ES-I3 (cell line): ENCODE measurements around the gene KAT2B.

ENCODE experiments used
- H3K36me3 ChIP-seq: 2 replicates; pipeline ENCODE4 v1.6.1; 2013; ENCODE audit warnings: mild to moderate bottlenecking, low read length, control low read depth, moderate library complexity; ENCODE audit not compliant: insufficient read depth
- H3K4me1 ChIP-seq: 2 replicates; pipeline ENCODE4 v1.6.1; 2013; ENCODE audit warnings: mild to moderate bottlenecking, control low read depth, low read length; ENCODE audit not compliant: insufficient read depth
- H3K9ac ChIP-seq: 2 replicates; pipeline ENCODE4 v1.6.1; 2013; ENCODE audit warnings: low read depth, mild to moderate bottlenecking, low read length, moderate library complexity
- H3K9me3 ChIP-seq: 2 replicates; pipeline ENCODE4 v1.6.1; 2013; ENCODE audit warnings: mild to moderate bottlenecking, low read length, moderate library complexity; ENCODE audit not compliant: control insufficient read depth, insufficient read depth

KAT2B gene

DNA sequence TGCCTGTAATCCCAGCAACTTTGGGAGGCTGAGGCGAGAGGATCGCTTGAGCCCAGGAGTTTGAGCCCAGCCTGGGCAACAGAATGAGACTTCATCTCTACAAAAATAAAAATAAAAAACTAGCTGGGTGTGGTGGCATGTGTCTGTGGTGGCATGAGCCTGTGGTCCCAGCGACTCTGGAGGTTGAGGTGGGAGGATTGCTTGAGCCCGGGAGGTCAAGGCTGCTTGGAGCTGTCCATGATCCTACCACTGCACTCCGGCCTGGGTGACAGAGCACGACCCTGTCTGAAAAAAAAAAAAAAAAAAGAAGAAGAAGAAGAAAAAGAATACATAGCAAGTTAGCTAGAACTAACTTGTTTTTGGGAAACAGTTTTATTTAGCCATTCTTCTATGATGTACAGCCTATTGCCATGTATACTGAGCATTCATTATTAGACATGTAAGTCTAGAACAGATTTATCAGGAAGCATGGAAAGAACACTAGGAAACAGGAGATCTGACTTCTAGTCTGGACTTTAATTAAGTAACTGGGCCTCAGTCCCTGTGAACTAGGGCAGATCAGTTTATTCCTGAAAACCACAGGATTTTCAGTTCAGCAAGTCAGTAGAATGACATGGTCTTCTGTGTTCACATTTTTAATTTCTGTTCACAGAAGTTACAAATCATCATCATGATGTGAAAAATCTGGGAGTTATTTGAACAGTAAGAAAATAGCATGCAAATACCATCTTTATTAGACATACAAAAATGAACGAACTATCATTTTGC lies 65.5 kb downstream of the KAT2B start:
- Histone ChIP-seq H3K36me3 (no peaks in the 10 kb centered on the region), H3K4me1 (no peaks in the 10 kb centered on the region), H3K9me3 (no peaks in the 10 kb centered on the region), H3K9ac (no peak overlapping the region)

DNA sequence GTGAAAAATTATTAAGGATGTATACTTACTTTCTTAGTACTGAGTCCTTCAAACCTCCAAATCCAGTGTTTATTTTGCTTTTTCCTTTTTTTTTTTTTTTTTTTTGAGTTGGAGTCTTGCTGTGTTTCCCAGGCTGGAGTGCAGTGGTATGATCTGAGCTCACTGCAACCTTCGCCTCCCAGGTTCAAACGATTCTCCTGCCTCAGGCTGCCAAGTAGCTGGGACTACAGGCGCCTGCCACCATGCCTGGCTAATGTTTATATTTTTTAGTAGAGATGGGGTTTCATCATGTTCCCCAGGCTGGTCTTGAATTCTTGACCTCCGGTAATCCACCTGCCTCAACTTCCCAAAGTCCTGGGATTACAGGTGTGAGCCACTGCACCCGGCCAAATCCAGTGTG lies 67.5 kb downstream of the KAT2B start:
- Histone ChIP-seq H3K9me3 (no peaks in the 10 kb centered on the region), H3K36me3 (no peaks in the 10 kb centered on the region)

DNA sequence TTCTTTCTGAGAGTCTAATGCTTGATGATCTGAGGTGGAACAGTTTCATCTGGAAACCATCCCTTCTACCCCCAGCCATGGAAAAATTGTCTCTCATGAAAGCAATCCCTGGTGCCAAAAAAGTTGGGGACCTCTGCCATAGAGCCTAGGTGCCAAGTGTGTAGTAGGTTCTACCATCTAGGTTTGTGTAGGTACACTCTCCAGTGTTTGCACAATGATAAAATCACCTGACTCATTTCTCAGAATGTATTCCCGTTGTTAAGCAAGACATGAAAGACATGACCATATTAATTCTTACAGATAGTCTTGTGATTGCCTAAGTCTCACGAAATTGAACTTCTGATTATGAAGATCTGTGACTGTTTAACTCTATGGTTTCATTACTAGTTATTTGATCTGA lies 68.6 kb downstream of the KAT2B start:
- Histone ChIP-seq H3K9me3 (no peaks in the 10 kb centered on the region), H3K9ac (no peak overlapping the region), H3K4me1 (peaks cover 12% of the 10 kb centered on the region), H3K36me3 (no peaks in the 10 kb centered on the region)

More for the DNA sequence above, 67.5 kb downstream of the KAT2B start:
- Histone ChIP-seq H3K4me1 (peaks cover 12% of the 10 kb centered on the region), H3K9ac (no peak overlapping the region)

DNA sequence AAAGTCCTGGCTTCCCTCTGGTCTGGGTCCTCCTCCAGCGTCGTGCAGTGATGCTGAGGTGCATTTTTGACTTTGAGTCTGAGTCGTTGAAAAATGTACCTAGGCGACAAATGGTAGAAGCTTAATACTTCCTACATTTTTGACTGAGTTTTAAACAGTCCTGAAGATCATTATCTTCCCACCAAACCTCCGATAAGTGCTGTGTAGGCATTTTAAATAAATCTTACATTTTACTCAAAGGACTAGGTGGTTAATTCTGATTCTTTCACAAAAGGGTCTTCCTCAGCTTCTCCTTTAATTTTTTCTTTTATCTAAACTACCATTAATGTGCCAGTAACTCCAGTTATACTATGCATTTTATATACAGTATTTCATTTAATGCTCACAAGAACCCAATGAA lies 70.6 kb downstream of the KAT2B start:
- H3K36me3 ChIP-seq, result no peaks in the 10 kb centered on the region
- H3K4me1 ChIP-seq, result peaks cover 12% of the 10 kb centered on the region
- H3K9ac ChIP-seq, result no peak overlapping the region
- H3K9me3 ChIP-seq, result no peaks in the 10 kb centered on the region

DNA sequence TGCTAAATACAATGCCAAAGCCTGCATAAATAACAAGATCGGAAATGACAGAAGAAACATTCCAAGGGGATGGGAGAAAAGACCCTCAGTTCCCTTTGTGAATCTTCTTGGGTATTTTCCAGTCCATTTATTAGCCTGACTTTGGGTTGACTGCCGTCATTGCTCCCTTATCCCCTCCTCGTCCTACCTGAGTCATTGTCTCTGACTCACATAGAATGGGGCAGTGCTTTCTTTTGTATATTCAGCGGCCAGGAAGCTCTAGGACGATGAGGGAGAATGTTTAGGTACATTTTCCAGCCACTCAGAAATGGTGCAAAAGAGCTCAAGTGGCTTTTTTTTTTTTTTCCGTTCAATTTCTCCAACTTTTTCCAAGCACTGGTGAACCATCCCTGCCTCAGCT lies 71.6 kb downstream of the KAT2B start:
- H3K4me1 ChIP-seq, result peaks cover 12% of the 10 kb centered on the region
- no peaks in the 10 kb centered on the region for H3K9me3 ChIP-seq
- H3K9ac ChIP-seq, result no peak overlapping the region
- no peaks in the 10 kb centered on the region for H3K36me3 ChIP-seq

DNA sequence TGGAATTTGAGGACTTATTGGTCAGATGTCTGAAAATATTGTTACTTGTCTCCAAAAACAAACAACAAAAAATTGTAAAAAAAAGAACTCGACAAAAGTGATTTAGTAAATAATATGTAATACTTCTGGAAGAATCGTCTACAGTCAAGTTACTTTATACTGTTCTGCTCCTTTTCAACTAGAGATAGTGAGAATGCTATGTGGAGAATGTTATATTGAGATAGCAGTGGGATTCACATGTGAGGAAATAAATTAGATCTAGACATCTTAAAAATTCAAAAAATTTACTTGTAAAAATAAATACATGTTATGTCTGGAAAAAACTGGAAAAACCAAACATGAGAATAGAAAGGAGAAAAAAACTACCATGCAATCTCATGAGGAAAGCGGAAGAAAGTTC lies 80.8 kb downstream of the KAT2B start:
- Histone ChIP-seq H3K9ac (no peak overlapping the region), H3K36me3 (no peaks in the 10 kb centered on the region), H3K9me3 (no peaks in the 10 kb centered on the region), H3K4me1 (no peaks in the 10 kb centered on the region)

DNA sequence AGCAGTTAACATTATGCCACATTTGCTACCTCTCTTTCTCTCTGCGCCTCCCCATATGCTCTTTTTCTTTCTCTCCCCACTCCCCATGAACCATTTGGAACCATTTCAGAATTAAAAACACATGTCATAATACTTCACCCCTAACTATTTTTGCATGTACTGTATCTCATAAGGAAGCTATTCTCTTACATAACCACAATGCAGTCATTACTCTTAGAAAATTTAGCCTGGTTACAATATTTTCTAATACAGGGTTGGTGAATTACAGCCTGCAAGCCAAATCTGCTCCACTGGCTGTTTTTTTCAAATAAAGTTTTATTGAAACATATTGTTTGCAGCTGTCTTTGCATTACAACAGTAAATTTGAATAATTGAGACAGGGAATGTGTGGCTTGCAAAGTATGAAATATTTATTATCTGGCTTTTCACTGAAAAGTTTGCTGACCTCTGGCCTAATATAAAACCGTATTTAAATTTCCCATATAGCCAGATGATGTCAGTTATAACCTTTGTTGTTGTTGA lies 82.9 kb downstream of the KAT2B start:
- no peak overlapping the region for H3K9ac ChIP-seq
- no peaks in the 10 kb centered on the region for H3K36me3 ChIP-seq
- no peaks in the 10 kb centered on the region for H3K4me1 ChIP-seq
- H3K9me3 ChIP-seq, result no peaks in the 10 kb centered on the region

DNA sequence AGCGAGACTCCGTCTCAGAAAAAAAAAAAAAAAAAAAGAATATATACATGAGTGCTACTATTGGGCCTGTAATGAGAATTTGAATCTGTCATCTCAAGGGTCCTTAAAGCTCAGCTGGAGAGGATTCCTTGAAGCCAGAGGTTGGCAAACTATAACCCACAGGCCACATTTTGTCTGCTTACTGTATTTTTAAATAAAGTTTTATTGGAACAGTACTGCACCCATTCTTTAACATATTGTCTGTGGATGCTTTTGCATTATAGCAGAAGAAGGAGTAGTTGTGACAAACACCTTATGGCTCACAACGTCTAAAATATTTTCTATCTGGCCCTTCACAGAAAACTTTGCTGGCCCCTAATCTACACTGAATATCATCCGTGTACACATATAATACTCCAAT lies 85.0 kb downstream of the KAT2B start:
- no peak overlapping the region for H3K9ac ChIP-seq
- H3K4me1 ChIP-seq, result no peaks in the 10 kb centered on the region
- no peaks in the 10 kb centered on the region for H3K9me3 ChIP-seq
- no peaks in the 10 kb centered on the region for H3K36me3 ChIP-seq

DNA sequence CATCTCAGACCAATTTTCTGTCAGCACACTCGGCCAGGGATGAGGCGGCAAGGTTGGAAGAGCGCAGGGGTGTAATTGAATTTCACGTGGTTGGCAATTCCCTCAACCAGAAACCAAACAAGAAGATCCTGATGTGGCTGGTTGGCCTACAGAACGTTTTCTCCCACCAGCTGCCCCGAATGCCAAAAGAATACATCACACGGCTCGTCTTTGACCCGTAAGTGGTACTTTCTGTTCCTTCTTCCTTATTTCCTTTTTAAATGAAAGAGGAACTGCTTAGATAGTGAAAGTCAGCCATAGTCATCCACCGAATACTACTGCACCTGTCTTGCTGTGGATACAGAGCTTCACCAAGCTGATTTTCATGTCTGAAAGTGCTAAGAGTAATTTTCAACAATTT lies 85.7 kb downstream of the KAT2B start:
- Histone ChIP-seq H3K4me1 (no peaks in the 10 kb centered on the region), H3K9ac (no peak overlapping the region), H3K9me3 (no peaks in the 10 kb centered on the region), H3K36me3 (no peaks in the 10 kb centered on the region)

DNA sequence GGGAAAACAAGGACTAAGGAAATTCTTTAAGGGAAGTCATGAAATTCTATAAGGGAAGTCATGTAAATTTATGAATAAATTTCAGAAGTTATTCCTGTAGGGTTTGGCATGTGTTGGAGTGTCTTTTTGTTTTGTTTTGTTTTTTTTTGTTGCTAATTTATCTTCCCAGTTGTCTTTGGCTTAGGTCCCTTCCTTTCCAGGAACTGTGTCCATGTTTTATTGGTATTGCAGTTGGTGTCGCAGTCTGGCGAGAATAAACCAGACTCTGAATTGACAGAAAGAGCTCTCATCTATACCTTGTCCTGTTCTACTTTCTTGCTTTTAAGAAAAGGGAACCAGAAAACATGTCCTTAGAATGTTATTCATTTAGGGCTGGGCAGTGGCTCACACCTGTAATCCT lies 88.1 kb downstream of the KAT2B start:
- no peaks in the 10 kb centered on the region for H3K4me1 ChIP-seq
- H3K9ac ChIP-seq, result no peak overlapping the region

DNA sequence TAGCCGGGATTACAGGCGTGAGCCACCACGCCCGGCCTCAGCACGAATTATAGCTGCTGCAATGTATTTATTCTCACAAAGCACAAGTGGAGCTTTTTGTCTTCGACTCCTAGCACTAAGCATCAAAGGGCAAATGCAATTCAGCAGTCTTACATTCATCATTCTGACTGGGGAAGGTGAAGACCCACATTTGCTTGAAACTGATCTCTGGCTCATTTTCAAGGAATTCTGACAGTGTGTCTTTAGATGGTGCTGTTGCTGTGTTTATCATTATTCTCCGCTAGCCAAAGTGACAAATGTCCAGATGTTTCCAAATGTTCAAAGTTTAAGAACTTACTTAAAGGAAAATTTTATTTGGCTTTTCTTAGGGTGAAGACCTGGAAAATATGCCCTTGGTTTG lies 89.9 kb downstream of the KAT2B start:
- Histone ChIP-seq H3K36me3 (no peaks in the 10 kb centered on the region), H3K9me3 (no peaks in the 10 kb centered on the region), H3K9ac (no peak overlapping the region), H3K4me1 (no peaks in the 10 kb centered on the region)

More for the DNA sequence above, 88.1 kb downstream of the KAT2B start:
- Histone ChIP-seq H3K9me3 (no peaks in the 10 kb centered on the region), H3K36me3 (no peaks in the 10 kb centered on the region)

DNA sequence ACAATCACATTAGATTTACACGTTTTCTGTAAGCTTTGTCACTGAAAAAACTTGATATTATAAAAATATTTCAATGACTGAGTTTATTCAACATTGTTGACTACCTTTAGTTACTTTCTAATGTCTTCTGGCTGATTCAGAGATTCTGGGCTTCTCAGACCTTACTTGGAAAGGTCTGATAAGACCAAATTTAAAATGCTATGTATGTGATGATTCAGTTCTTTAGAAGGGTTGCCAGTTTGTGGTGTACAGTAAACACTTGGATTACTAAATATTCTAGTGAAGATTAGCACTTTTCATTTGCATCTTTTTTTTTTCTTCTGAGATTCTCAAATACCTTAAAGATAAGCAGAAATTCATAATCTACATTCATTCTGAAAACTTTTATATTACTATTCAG lies 96.0 kb downstream of the KAT2B start:
- H3K9ac ChIP-seq, result no peak overlapping the region
- no peaks in the 10 kb centered on the region for H3K36me3 ChIP-seq
- H3K4me1 ChIP-seq, result 0 out of 2 replicates have a peak, but pooled peaks cover under 1% of the 10 kb centered on the region
- H3K9me3 ChIP-seq, result no peaks in the 10 kb centered on the region

DNA sequence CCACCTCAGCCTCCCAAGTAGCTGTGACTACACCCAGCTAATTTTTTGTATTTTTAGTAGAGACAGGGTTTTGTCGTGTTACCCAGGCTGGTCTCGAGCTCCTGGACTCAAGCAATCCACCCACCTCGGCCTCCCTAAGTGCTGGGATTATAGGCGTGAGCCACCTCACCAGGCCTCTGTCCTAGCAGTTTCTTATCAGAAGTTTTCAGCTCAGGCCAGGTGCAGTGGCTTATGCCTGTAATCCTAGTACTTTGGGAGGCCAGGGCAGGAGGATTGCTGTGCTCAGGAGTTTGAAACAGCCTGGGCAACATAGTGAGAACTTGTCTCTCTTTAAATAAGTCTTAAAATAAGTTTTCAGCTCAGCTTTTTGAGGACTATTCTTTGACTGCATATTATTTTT lies 97.4 kb downstream of the KAT2B start:
- Histone ChIP-seq H3K4me1 (peaks cover 7% of the 10 kb centered on the region), H3K36me3 (no peaks in the 10 kb centered on the region), H3K9ac (no peak overlapping the region), H3K9me3 (no peaks in the 10 kb centered on the region)

DNA sequence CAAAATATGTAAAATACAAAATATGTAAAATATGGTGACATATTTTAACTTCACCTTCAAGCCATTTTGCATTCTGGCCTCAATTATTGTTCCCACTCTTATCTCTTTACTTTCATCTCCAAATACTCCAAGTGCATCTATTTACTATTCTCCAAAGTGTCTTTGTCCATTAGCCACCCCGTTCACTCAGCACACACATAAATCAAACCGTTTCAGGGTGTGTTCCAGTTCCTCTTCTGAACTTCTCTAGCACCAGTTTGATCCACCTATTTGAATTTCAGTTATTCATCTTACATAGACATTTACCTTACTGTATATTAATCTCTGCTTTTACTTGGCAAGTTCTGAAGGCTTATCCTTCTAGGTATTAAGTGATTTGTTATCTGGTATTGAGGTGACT lies 100.6 kb downstream of the KAT2B start:
- Histone ChIP-seq H3K9ac (no peak overlapping the region), H3K4me1 (peaks cover 7% of the 10 kb centered on the region), H3K9me3 (no peaks in the 10 kb centered on the region), H3K36me3 (no peaks in the 10 kb centered on the region)

DNA sequence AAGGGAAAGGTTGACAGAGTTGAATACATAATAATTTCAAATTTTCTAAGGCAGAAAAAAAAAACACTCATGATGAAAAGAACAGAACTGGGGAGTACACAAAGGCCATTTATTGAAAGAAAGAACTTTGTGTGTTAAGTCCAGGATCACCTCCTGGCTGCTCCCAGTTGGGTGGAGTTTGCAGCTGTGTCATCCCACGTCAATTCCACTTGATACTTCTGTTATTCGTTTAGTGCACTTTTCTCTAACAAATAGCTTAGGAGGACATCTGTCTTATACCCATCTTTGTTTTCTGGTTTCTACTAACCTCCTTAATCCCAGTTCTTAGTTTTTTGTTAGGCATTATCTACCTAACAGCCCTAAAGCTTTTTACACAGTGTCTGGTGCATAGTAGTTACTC lies 101.1 kb downstream of the KAT2B start:
- Histone ChIP-seq H3K4me1 (peaks cover 7% of the 10 kb centered on the region), H3K36me3 (no peaks in the 10 kb centered on the region), H3K9me3 (no peaks in the 10 kb centered on the region), H3K9ac (no peak overlapping the region)
